ENCODE results near the gene DUS1L.

Gene DUS1L

GRCh38 chr17:82072827-82073226 is 7.2 kb upstream of the DUS1L start:
- DNase-seq: no peak
- no peak for TF ChIP-seq EZH2phosphoT487 (IDR thresholded peaks at IDR 0.05; ENCODE audit: low read length)
- no peak for TF ChIP-seq EZH2 (optimal IDR thresholded peaks at IDR 0.05; ENCODE audit: low read depth, low read length)
- TF ChIP-seq CTCF (IDR thresholded peaks at IDR 0.05; ENCODE audit: low read length): no peak
- H3K4me1 ChIP-seq (ENCODE audit: low read length): no peaks in the 10 kb centered on the region

GRCh38 chr17:82070611-82071010 is 5.0 kb upstream of the DUS1L start:
- H3K4me1 ChIP-seq (ENCODE audit: low read length): no peaks in the 10 kb centered on the region
- H3F3A ChIP-seq (ENCODE audit: insufficient read depth, low read length): no peaks in the 10 kb centered on the region
- no peak overlapping the region for H3K4me2 ChIP-seq (ENCODE audit: low read depth, low read length)
- no peak overlapping the region for H3K4me3 ChIP-seq (ENCODE audit: low read length)
- no peaks in the 10 kb centered on the region for H3K79me2 ChIP-seq (ENCODE audit: low read length)
- no peak for TF ChIP-seq CTCF (IDR thresholded peaks at IDR 0.05; ENCODE audit: low read length)
- no peak for TF ChIP-seq EZH2 (optimal IDR thresholded peaks at IDR 0.05; ENCODE audit: low read depth, low read length)
- TF ChIP-seq EZH2phosphoT487 (IDR thresholded peaks at IDR 0.05; ENCODE audit: low read length): no peak
- H3K9me2 ChIP-seq (replicated peaks; ENCODE audit: insufficient read depth, low read length): no peaks in the 10 kb centered on the region
- H4K20me1 ChIP-seq (ENCODE audit: insufficient read depth, low read length): no peaks in the 10 kb centered on the region
- no peaks in the 10 kb centered on the region for H3K9me3 ChIP-seq (replicated peaks; ENCODE audit: insufficient read depth, low read length)
- H3K9ac ChIP-seq (ENCODE audit: low read length): no peak overlapping the region
- DNase-seq: no peak
- H3K27ac ChIP-seq (ENCODE audit: low read length): no peak overlapping the region
- no peak overlapping the region for H2AFZ ChIP-seq (ENCODE audit: low read length)
- no peaks in the 10 kb centered on the region for H3K36me3 ChIP-seq (replicated peaks; ENCODE audit: insufficient read depth, low read length)
- H3K27me3 ChIP-seq (replicated peaks; ENCODE audit: insufficient read depth, low read length): no peaks in the 10 kb centered on the region

More at GRCh38 chr17:82072827-82073226, 7.2 kb upstream of the DUS1L start:
- H3K4me3 ChIP-seq (ENCODE audit: low read length): no peak overlapping the region
- H3F3A ChIP-seq (ENCODE audit: insufficient read depth, low read length): 0 out of 2 replicates have a peak, but pooled peaks cover 3% of the 10 kb centered on the region
- no peak overlapping the region for H2AFZ ChIP-seq (ENCODE audit: low read length)
- H3K36me3 ChIP-seq (replicated peaks; ENCODE audit: insufficient read depth, low read length): no peaks in the 10 kb centered on the region
- H3K9me2 ChIP-seq (replicated peaks; ENCODE audit: insufficient read depth, low read length): no peaks in the 10 kb centered on the region
- H3K27me3 ChIP-seq (replicated peaks; ENCODE audit: insufficient read depth, low read length): no peaks in the 10 kb centered on the region
- no peaks in the 10 kb centered on the region for H3K79me2 ChIP-seq (ENCODE audit: low read length)
- H3K27ac ChIP-seq (ENCODE audit: low read length): no peak overlapping the region
- H4K20me1 ChIP-seq (ENCODE audit: insufficient read depth, low read length): no peaks in the 10 kb centered on the region
- no peak overlapping the region for H3K9ac ChIP-seq (ENCODE audit: low read length)
- H3K4me2 ChIP-seq (ENCODE audit: low read depth, low read length): no peak overlapping the region
- no peaks in the 10 kb centered on the region for H3K9me3 ChIP-seq (replicated peaks; ENCODE audit: insufficient read depth, low read length)

GRCh38 chr17:82065193-82065637 is 389 bp downstream of the DUS1L start:
- H3K79me2 ChIP-seq (ENCODE audit: low read length): peaks cover 30% of the 10 kb centered on the region
- H3K36me3 ChIP-seq (replicated peaks; ENCODE audit: insufficient read depth, low read length): 0 out of 2 replicates have a peak, but pooled peaks cover 4% of the 10 kb centered on the region
- H3F3A ChIP-seq (ENCODE audit: insufficient read depth, low read length): peaks cover 12% of the 10 kb centered on the region
- H3K4me3 ChIP-seq (ENCODE audit: low read length): peak overlapping the region; percentile 96
- H3K9me3 ChIP-seq (replicated peaks; ENCODE audit: insufficient read depth, low read length): no peaks in the 10 kb centered on the region
- TF ChIP-seq EZH2phosphoT487 (IDR thresholded peaks at IDR 0.05; ENCODE audit: low read length): no peak
- TF ChIP-seq EZH2 (optimal IDR thresholded peaks at IDR 0.05; ENCODE audit: low read depth, low read length): no peak
- no peak for TF ChIP-seq CTCF (IDR thresholded peaks at IDR 0.05; ENCODE audit: low read length)
- peaks cover 3% of the 10 kb centered on the region; the same call in 1 of the 2 replicates for H4K20me1 ChIP-seq (ENCODE audit: insufficient read depth, low read length)
- H2AFZ ChIP-seq (ENCODE audit: low read length): peak overlapping the region; percentile 46; the same call in 1 of the 2 replicates
- H3K9ac ChIP-seq (ENCODE audit: low read length): peak overlapping the region; percentile 93
- H3K27me3 ChIP-seq (replicated peaks; ENCODE audit: insufficient read depth, low read length): no peaks in the 10 kb centered on the region
- H3K4me2 ChIP-seq (ENCODE audit: low read depth, low read length): peak overlapping the region; percentile 99
- H3K9me2 ChIP-seq (replicated peaks; ENCODE audit: insufficient read depth, low read length): no peaks in the 10 kb centered on the region
- peaks cover 12% of the 10 kb centered on the region for H3K4me1 ChIP-seq (ENCODE audit: low read length)
- peak overlapping the region; percentile 70; the same call in 1 of the 2 replicates for H3K27ac ChIP-seq (ENCODE audit: low read length)
- DNase-seq: peak; percentile 19
